ENCODE results near the gene URI1. TPM values are rescaled to one million over a fixed set of nuclear protein-coding genes. Genes with fewer than 3 reads are reported as not detected.
A peak's percentile ranks its signal among the peaks of the same experiment; 100 is the strongest.

URI1 gene
- total RNA-seq, 2 experiments from 2014 or later, result 45.1 to 79.2 TPM

- H3K79me2 ChIP-seq (ENCODE audit: insufficient read depth, low read depth, low read length), result no peaks in the 10 kb centered on the region
- peak overlapping the region; percentile 85 for H2AFZ ChIP-seq (ENCODE audit: low read length)
- DNase-seq (ENCODE audit: low spot score), result peak; percentile 68
- peak overlapping the region; percentile 59 for H3K4me2 ChIP-seq (ENCODE audit: low read length)
- peaks cover 42% of the 10 kb centered on the region for H3K4me1 ChIP-seq (ENCODE audit: insufficient read depth, low read length, poor library complexity, severe bottlenecking)
- ChIA-PET POLR2A (interaction anchor here (1.5 to 1.7 kb wide), 2 partner anchors 14 to 17 kb away, joined by 6 to 7 read pairs; no protein-coding TSS in a partner anchor), CTCF (ENCODE audit: unreplicated experiment) (interaction anchor here (0.6 to 1.2 kb wide), 4 partner anchors 18 to 193 kb away, joined by 3 to 6 read pairs (median 3); partner anchors contain the start of gene URI1)
- peak; percentile 75 for TF ChIP-seq CTCF (conservative IDR thresholded peaks at IDR 0.05; ENCODE audit: low read length)
- TF ChIP-seq EZH2phosphoT487 (IDR thresholded peaks at IDR 0.05; ENCODE audit: borderline replicate concordance, low read depth, low read length), result no peak
- no TSS peak for BruUV-seq (replicated peaks)
- intact Hi-C loops (cut with micrococcal nuclease; ENCODE audit: unreplicated experiment), result loop anchor here (1.0 to 10.0 kb wide), 2 partner anchors 43 to 121 kb away; no protein-coding TSS in a partner anchor
- H3K9me3 ChIP-seq (ENCODE audit: low read length), result no peaks in the 10 kb centered on the region
- H3K9me2 ChIP-seq (ENCODE audit: insufficient read depth, low read length), result no peaks in the 10 kb centered on the region
- no peaks in the 10 kb centered on the region for H3K36me3 ChIP-seq (ENCODE audit: insufficient read depth, low read length)
- H3K27ac ChIP-seq (ENCODE audit: low read depth, low read length, poor library complexity, severe bottlenecking), result peak overlapping the region; percentile 59
- peak overlapping the region; percentile 35 for H3K4me3 ChIP-seq (ENCODE audit: low read depth, low read length, poor library complexity, severe bottlenecking)
- no peaks in the 10 kb centered on the region for H4K20me1 ChIP-seq (ENCODE audit: insufficient read depth, low read length)
Measured at GRCh38 chr19:29923653-29924052, 18.4 kb upstream of the URI1 start.

GRCh38 chr19:29926031-29926430 is 16.0 kb upstream of the URI1 start:
- Histone ChIP-seq H3K36me3 (ENCODE audit: insufficient read depth, low read length) (no peaks in the 10 kb centered on the region), H3K9me2 (ENCODE audit: insufficient read depth, low read length) (no peaks in the 10 kb centered on the region), H3K4me3 (ENCODE audit: low read depth, low read length, poor library complexity, severe bottlenecking) (no peak overlapping the region), H3K27ac (ENCODE audit: low read depth, low read length, poor library complexity, severe bottlenecking) (no peak overlapping the region), H3K9me3 (ENCODE audit: low read length) (no peaks in the 10 kb centered on the region), H3K4me2 (ENCODE audit: low read length) (no peak overlapping the region), H3K79me2 (ENCODE audit: insufficient read depth, low read depth, low read length) (no peaks in the 10 kb centered on the region), H4K20me1 (ENCODE audit: insufficient read depth, low read length) (no peaks in the 10 kb centered on the region), H2AFZ (ENCODE audit: low read length) (no peak overlapping the region), H3K4me1 (ENCODE audit: insufficient read depth, low read length, poor library complexity, severe bottlenecking) (peaks cover 47% of the 10 kb centered on the region)
- no peak for DNase-seq (ENCODE audit: low spot score)
- ChIA-PET CTCF (ENCODE audit: unreplicated experiment) (no interaction called here), POLR2A (interaction anchor here (0.6 to 0.9 kb wide), 5 partner anchors 17 to 932 kb away, joined by 3 to 4 read pairs (median 3); no protein-coding TSS in a partner anchor)
- intact Hi-C loops (cut with micrococcal nuclease; ENCODE audit: unreplicated experiment), result loop anchor here (5.0 to 10.0 kb wide), 2 partner anchors 119 to 616 kb away; no protein-coding TSS in a partner anchor
- no peak for TF ChIP-seq CTCF (conservative IDR thresholded peaks at IDR 0.05; ENCODE audit: low read length)
- no peak for TF ChIP-seq EZH2phosphoT487 (IDR thresholded peaks at IDR 0.05; ENCODE audit: borderline replicate concordance, low read depth, low read length)
- BruUV-seq (replicated peaks), result no TSS peak

GRCh38 chr19:29926801-29927200 is 15.2 kb upstream of the URI1 start:
- intact Hi-C loops (cut with micrococcal nuclease; ENCODE audit: unreplicated experiment), result loop anchor here (5.0 to 10.0 kb wide), 2 partner anchors 118 to 616 kb away; no protein-coding TSS in a partner anchor
- Histone ChIP-seq H3K79me2 (ENCODE audit: insufficient read depth, low read depth, low read length) (no peaks in the 10 kb centered on the region), H3K27ac (ENCODE audit: low read depth, low read length, poor library complexity, severe bottlenecking) (no peak overlapping the region), H3K9me3 (ENCODE audit: low read length) (no peaks in the 10 kb centered on the region), H3K4me2 (ENCODE audit: low read length) (no peak overlapping the region), H3K4me3 (ENCODE audit: low read depth, low read length, poor library complexity, severe bottlenecking) (no peak overlapping the region), H2AFZ (ENCODE audit: low read length) (no peak overlapping the region), H3K9me2 (ENCODE audit: insufficient read depth, low read length) (no peaks in the 10 kb centered on the region), H3K4me1 (ENCODE audit: insufficient read depth, low read length, poor library complexity, severe bottlenecking) (peaks cover 47% of the 10 kb centered on the region), H3K36me3 (ENCODE audit: insufficient read depth, low read length) (no peaks in the 10 kb centered on the region), H4K20me1 (ENCODE audit: insufficient read depth, low read length) (no peaks in the 10 kb centered on the region)
- TF ChIP-seq EZH2phosphoT487 (IDR thresholded peaks at IDR 0.05; ENCODE audit: borderline replicate concordance, low read depth, low read length), result no peak
- no peak for TF ChIP-seq CTCF (conservative IDR thresholded peaks at IDR 0.05; ENCODE audit: low read length)
- POLR2A ChIA-PET, result interaction anchor here (0.6 kb wide), 1 partner anchor 16 kb away, joined by 3 read pairs; no protein-coding TSS in a partner anchor
- BruUV-seq (replicated peaks), result no TSS peak
- CTCF ChIA-PET (ENCODE audit: unreplicated experiment), result no interaction called here
- DNase-seq (ENCODE audit: low spot score), result no peak
